HG03025 (cell line): ENCODE results near the gene XRCC5.

Experiments used
- ATAC-seq: cut with Tn5 transposase; IDR thresholded peaks from one replicate; pipeline ENCODE4 v1.9.1; 2021; ENCODE audit warnings: mild to moderate bottlenecking, moderate library complexity; ENCODE audit not compliant: unreplicated experiment, low FRiP score

The XRCC5 gene

GRCh38 chr2:216147172-216148131 is 38.3 kb downstream of the XRCC5 start:
- ATAC-seq = no peak

- no peak for ATAC-seq
Observed at GRCh38 chr2:216148983-216149382, 39.8 kb downstream of the XRCC5 start.

- no peak for ATAC-seq
Observed at GRCh38 chr2:216149741-216150140, 40.6 kb downstream of the XRCC5 start.

- ATAC-seq = no peak
Observed at GRCh38 chr2:216151313-216152025, 42.3 kb downstream of the XRCC5 start.

- no peak for ATAC-seq
Observed at GRCh38 chr2:216155954-216156353, 46.8 kb downstream of the XRCC5 start.

GRCh38 chr2:216156822-216157221 is 47.7 kb downstream of the XRCC5 start:
- no peak for ATAC-seq

- no peak for ATAC-seq
Observed at GRCh38 chr2:216159144-216159543, 50.0 kb downstream of the XRCC5 start.

- no peak for ATAC-seq
Observed at GRCh38 chr2:216159646-216160045, 50.5 kb downstream of the XRCC5 start.

- ATAC-seq = no peak
Observed at GRCh38 chr2:216160786-216161185, 51.6 kb downstream of the XRCC5 start.

- ATAC-seq = no peak
Observed at GRCh38 chr2:216161967-216162366, 52.8 kb downstream of the XRCC5 start.

- ATAC-seq = no peak
Observed at GRCh38 chr2:216163518-216163917, 54.4 kb downstream of the XRCC5 start.

- ATAC-seq = no peak
Observed at GRCh38 chr2:216164087-216164486, 54.9 kb downstream of the XRCC5 start.

GRCh38 chr2:216164576-216164975 is 55.4 kb downstream of the XRCC5 start:
- no peak for ATAC-seq

- ATAC-seq = no peak
Observed at GRCh38 chr2:216165711-216166110, 56.6 kb downstream of the XRCC5 start.

- no peak for ATAC-seq
Observed at GRCh38 chr2:216169087-216169486, 59.9 kb downstream of the XRCC5 start.

GRCh38 chr2:216170076-216170763 is 61.1 kb downstream of the XRCC5 start:
- no peak for ATAC-seq

GRCh38 chr2:216171011-216171410 is 61.9 kb downstream of the XRCC5 start:
- ATAC-seq = no peak

- no peak for ATAC-seq
Observed at GRCh38 chr2:216172493-216172892, 63.3 kb downstream of the XRCC5 start.

GRCh38 chr2:216179015-216179414 is 69.9 kb downstream of the XRCC5 start:
- ATAC-seq = no peak

GRCh38 chr2:216181351-216181750 is 72.2 kb downstream of the XRCC5 start:
- no peak for ATAC-seq

GRCh38 chr2:216181953-216182461 is 72.9 kb downstream of the XRCC5 start:
- ATAC-seq = no peak
